Measurements from ENCODE around the gene SLAMF1.
A peak's percentile ranks its signal among the peaks of the same experiment; 100 is the strongest.

The SLAMF1 gene

DNA sequence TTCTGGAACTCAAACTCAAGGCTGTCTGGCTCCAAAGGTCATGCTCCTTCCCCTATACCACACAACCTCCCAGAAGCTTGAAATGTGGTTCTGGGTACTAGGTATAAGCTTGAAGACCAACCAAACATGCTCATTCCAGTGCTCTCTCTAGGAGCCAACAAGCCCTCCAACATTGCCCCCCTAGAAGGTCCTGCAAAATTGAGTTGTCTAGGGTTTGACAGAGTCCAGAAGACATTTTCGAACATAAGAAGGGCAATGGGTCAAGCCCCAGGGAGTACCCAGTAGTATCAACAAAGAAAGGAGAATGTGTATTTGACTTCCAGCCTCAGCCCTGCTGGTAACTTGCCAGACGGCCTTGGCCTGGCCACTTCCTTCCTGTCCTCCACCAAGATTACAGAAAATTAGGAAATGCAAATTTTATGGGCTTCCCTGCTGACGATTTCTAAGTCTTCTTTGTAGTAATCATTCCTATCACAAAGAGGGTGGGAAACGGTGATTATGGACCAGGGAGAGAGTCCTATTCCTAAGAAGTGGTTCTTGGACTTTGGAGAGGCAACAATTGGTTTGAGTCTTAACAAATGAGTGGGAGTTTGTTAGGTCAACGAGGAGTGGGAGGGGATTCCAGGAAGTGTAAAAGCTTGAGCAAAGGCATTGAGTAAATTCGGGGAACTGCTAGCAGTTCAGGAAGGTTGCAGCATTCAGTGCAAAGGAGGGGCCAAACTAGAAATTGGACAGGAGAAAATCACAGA lies 18.7 kb upstream of the SLAMF1 start:
- TF ChIP-seq, protein P1, sequence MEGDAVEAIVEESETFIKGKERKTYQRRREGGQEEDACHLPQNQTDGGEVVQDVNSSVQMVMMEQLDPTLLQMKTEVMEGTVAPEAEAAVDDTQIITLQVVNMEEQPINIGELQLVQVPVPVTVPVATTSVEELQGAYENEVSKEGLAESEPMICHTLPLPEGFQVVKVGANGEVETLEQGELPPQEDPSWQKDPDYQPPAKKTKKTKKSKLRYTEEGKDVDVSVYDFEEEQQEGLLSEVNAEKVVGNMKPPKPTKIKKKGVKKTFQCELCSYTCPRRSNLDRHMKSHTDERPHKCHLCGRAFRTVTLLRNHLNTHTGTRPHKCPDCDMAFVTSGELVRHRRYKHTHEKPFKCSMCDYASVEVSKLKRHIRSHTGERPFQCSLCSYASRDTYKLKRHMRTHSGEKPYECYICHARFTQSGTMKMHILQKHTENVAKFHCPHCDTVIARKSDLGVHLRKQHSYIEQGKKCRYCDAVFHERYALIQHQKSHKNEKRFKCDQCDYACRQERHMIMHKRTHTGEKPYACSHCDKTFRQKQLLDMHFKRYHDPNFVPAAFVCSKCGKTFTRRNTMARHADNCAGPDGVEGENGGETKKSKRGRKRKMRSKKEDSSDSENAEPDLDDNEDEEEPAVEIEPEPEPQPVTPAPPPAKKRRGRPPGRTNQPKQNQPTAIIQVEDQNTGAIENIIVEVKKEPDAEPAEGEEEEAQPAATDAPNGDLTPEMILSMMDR (IDR thresholded peaks at IDR 0.05; ENCODE audit: low read length, missing control alignments) = no peak
- no peak overlapping the region for H3K4me3 ChIP-seq (replicated peaks; ENCODE audit: low read depth, low read length)
- DNase-seq (ENCODE audit: low read depth) = peak; percentile 77

DNA sequence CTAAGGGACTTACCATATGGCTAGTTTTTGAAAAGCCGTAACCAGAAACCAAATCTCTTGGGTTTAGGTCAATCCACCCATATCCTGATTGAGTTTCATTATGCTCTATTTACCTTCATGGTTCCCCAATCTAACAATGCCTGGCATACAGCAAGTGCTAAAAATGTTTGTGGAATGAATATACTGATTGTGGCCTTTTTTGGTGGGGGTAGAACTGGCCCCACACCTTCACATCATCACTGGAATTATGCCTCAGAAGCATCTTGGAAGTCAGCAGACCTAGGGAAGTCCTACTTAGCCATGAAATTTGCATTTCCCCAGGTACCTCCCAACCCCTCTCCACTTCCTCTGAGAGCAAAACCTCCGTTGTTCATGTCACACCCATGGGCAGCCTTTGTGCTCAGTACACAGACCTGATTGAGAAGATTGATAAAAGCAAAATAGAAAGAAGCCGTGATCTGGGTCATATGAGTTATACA lies 17.8 kb upstream of the SLAMF1 start:
- TF ChIP-seq, protein P1 (IDR thresholded peaks at IDR 0.05; ENCODE audit: low read length, missing control alignments) = no peak
- H3K4me3 ChIP-seq (replicated peaks; ENCODE audit: low read depth, low read length) = no peak overlapping the region
- DNase-seq (ENCODE audit: low read depth) = no peak

DNA sequence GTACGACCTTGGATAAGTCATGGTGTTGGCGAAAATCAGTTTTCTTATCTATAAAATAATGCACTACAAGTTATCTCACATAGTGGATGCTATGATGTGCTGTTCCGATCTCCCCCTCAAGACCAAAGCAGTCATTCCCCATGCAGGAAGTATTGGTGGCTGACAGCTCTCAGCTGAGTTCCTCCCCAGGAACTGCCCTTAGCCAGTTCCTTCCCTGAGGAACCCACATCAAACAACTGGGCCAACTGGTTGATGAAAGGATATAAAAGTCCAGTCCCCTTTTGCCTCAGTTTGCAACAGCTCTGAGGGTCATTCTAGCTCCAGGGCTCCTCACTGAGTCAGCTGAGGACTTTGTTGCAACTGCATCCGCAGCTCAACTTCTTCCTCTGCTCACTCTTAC lies 16.1 kb upstream of the SLAMF1 start:
- TF ChIP-seq, protein P1 (IDR thresholded peaks at IDR 0.05; ENCODE audit: low read length, missing control alignments) = no peak
- no peak overlapping the region for H3K4me3 ChIP-seq (replicated peaks; ENCODE audit: low read depth, low read length)

DNA sequence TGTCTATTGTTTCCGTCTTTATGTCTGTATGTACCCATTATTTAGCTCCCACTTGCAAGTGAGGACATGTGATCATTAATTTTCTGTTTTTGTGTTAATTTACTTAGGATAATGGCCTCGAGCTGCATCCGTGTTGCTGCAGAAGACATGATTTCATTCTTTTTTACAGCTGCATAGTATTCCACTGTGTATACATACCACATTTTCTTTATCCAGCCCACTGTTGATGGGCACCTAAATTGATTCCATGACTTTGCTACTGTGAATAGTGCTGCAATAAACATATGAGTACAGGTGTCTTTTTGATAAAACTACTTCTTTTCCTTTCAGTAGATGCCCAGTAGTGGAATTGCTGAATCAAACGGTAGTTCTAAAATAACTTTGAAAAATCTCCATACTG lies 12.7 kb upstream of the SLAMF1 start:
- H3K4me3 ChIP-seq (replicated peaks; ENCODE audit: low read depth, low read length) = no peak overlapping the region
- TF ChIP-seq, protein P1 (IDR thresholded peaks at IDR 0.05; ENCODE audit: low read length, missing control alignments) = no peak
- DNase-seq (ENCODE audit: low read depth) = no peak

More for the DNA sequence above, 16.1 kb upstream of the SLAMF1 start:
- no peak for DNase-seq (ENCODE audit: low read depth)

DNA sequence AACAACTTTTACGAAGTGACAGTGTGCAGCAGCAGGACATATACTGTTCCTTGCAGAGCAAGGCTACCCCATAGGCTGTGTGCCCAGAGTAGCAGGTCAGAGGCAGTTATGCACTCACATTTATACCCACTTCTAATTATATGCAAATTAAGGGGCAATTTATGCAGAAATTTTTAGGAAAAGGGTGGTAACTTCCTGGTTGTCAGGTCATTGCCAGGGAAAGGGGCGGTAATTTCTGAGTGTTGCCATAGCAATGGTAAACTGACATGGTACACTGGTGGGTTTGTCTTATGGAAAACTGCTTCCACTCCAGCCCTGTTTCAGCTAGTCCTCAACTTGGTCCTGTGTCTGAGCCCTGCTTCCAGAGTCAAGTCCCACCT lies 12.0 kb upstream of the SLAMF1 start:
- no peak overlapping the region for H3K4me3 ChIP-seq (replicated peaks; ENCODE audit: low read depth, low read length)
- no peak for DNase-seq (ENCODE audit: low read depth)
- TF ChIP-seq, protein P1 (IDR thresholded peaks at IDR 0.05; ENCODE audit: low read length, missing control alignments) = no peak

DNA sequence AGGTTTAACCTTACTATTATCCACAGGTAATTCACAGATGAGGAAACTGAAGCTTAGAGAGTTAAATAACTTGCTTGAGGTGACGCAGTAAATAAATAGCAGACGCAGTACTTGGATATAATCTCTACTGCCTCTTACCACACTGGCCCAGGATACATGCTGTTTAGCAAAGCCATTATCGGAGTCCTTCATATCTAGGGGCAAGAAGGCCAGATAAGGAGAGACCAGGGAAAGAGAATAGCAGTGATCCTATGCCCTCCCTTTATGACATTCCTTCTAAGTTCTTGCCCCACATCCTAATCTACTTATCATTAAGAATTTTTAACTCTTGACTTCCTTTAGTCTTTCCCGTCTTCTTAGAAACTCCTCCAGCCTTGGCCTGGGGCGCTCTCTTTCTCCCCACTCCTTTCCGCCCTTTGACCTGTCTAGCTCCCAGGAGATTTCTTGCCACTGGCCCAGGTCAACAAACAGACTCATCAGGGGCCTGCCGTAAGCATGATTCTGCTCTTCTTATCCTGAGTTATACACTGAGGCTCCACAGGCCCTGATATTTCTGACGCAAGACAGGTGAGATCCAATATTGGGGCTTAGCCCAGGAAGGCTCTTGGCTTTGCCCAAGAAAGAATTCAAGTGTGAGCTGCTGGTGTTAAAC lies 11.4 kb upstream of the SLAMF1 start:
- H3K4me3 ChIP-seq (replicated peaks; ENCODE audit: low read depth, low read length) = no peak overlapping the region
- DNase-seq (ENCODE audit: low read depth) = no peak
- TF ChIP-seq, protein P1 (IDR thresholded peaks at IDR 0.05; ENCODE audit: low read length, missing control alignments) = no peak

Measured in fibroblast of pulmonary artery (primary cell).